Neural cell (in vitro differentiated cells): ENCODE results near the gene PFDN2. TPM values are rescaled to one million over a fixed set of nuclear protein-coding genes. Genes with fewer than 3 reads are reported as not detected.

ENCODE experiments used
- H2AFZ ChIP-seq: fragments of 200-600, 300-800 bp; sonication (generic), shearing (Covaris generic); 2 replicates; pipeline ENCODE4 v1.6.0; 2014; ENCODE audit warnings: low read depth, mild to moderate bottlenecking, antibody characterized with exemption, low read length, moderate library complexity
- H3F3A ChIP-seq: fragments of 200-600 bp; shearing (Covaris generic); 2 replicates; pipeline ENCODE4 v1.6.1; 2016; ENCODE audit warnings: mild to moderate bottlenecking, moderate library complexity, mixed read lengths, antibody characterized with exemption, low read length; ENCODE audit not compliant: insufficient read depth, poor library complexity, severe bottlenecking
- H3K27ac ChIP-seq: fragments of 200-600, 300-800 bp; sonication (generic), shearing (Covaris generic); 2 replicates; pipeline ENCODE4 v1.5.1; 2014; ENCODE audit warnings: mild to moderate bottlenecking, low read length, moderate library complexity
- H3K27me3 ChIP-seq: fragments of 300-800, 200-600 bp; sonication (generic), shearing (Covaris generic); 2 replicates; pipeline ENCODE4 v1.6.0; 2014; ENCODE audit warnings: mild to moderate bottlenecking, low read depth, low read length, moderate library complexity; ENCODE audit not compliant: insufficient read depth
- H3K36me3 ChIP-seq: fragments of 300-800, 200-600 bp; sonication (generic), shearing (Covaris generic); 2 replicates; pipeline ENCODE4 v1.5.1; 2014; ENCODE audit warnings: mild to moderate bottlenecking, antibody characterized with exemption, low read length, moderate library complexity; ENCODE audit not compliant: insufficient read depth
- H3K4me2 ChIP-seq: fragments of 300-800, 200-600 bp; sonication (generic), shearing (Covaris generic); 2 replicates; pipeline ENCODE4 v1.6.0; 2014; ENCODE audit warnings: mild to moderate bottlenecking, low read length
- H3K4me3 ChIP-seq: fragments of 300-800, 200-600 bp; sonication (generic), shearing (Covaris generic); 2 replicates; pipeline ENCODE4 v1.5.1; 2014; ENCODE audit warnings: mild to moderate bottlenecking, low read length, moderate library complexity
- H3K79me2 ChIP-seq: fragments of 200-600 bp; shearing (Covaris generic); replicated peaks from 2 replicates; pipeline ENCODE4 v1.6.0; 2014; ENCODE audit warnings: mild to moderate bottlenecking, low read length, moderate library complexity; ENCODE audit not compliant: insufficient read depth
- H3K9ac ChIP-seq: fragments of 300-800, 200-600 bp; sonication (generic), shearing (Covaris generic); 2 replicates; pipeline ENCODE4 v1.6.1; 2016; ENCODE audit warnings: mild to moderate bottlenecking, low read length, mixed read lengths
- H3K9me2 ChIP-seq: fragments of 200-600 bp; shearing (Covaris generic); 2 replicates; pipeline ENCODE4 v1.6.1; 2016; ENCODE audit warnings: mild to moderate bottlenecking, low read length, mixed read lengths; ENCODE audit not compliant: insufficient read depth
- H3K9me3 ChIP-seq: fragments of 200-600, 300-800 bp; sonication (generic), shearing (Covaris generic); 2 replicates; pipeline ENCODE4 v1.6.1; 2016; ENCODE audit warnings: mild to moderate bottlenecking, mixed run types, low read length, moderate library complexity, mixed read lengths
- H4K20me1 ChIP-seq: fragments of 200-600 bp; shearing (Covaris generic); 2 replicates; pipeline ENCODE4 v1.6.1; 2016; ENCODE audit warnings: mild to moderate bottlenecking, mixed run types; ENCODE audit not compliant: insufficient read depth
- EZH2 ChIP-seq: fragments of 200-600, 300-800 bp; shearing (Covaris generic), sonication (generic); IDR thresholded peaks from 2 replicates; pipeline ENCODE4 v1.6.1; 2014; ENCODE audit warnings: antibody characterized with exemption, low read length, borderline replicate concordance, mild to moderate bottlenecking; ENCODE audit not compliant: insufficient read depth, poor library complexity, severe bottlenecking
- MXI1 ChIP-seq: fragments of 450-650 bp; conservative IDR thresholded peaks from 2 replicates; pipeline ENCODE4 v1.6.1; 2014; ENCODE audit warnings: antibody characterized with exemption, mild to moderate bottlenecking; ENCODE audit not compliant: poor library complexity, severe bottlenecking
- POLR2AphosphoS5 ChIP-seq: IDR thresholded peaks from 2 replicates; pipeline ENCODE4 v1.6.1; 2012
- RAD21 ChIP-seq: fragments of 450-650 bp; conservative IDR thresholded peaks from 2 replicates; pipeline ENCODE4 v1.6.1; 2014; ENCODE audit warnings: antibody characterized with exemption, mild to moderate bottlenecking, moderate library complexity
- TAF1 ChIP-seq: IDR thresholded peaks from 2 replicates; pipeline ENCODE4 v1.6.1; 2012; ENCODE audit warnings: low read depth
- polyA plus RNA-seq: library from polyadenylated mRNA; depleted of rRNA; stranded (reverse); fragments of >200 nt; gene quantifications from 2 replicates; pipeline ENCODE4 v1.2.3, GENCODE V29; 2014
- TF ChIP-seq, protein P1 (sequence below): IDR thresholded peaks from 2 replicates; pipeline ENCODE4 v1.6.1; 2012; ENCODE audit warnings: borderline replicate concordance
- TF ChIP-seq, protein P2 (sequence below): fragments of 450-650 bp; IDR thresholded peaks from 2 replicates; pipeline ENCODE4 v1.5.1; 2014; ENCODE audit warnings: antibody characterized with exemption, mild to moderate bottlenecking, moderate library complexity; ENCODE audit not compliant: poor library complexity, severe bottlenecking

Gene PFDN2
- polyA plus RNA-seq, 1 donor from 2014 or later, result 193 TPM

DNA sequence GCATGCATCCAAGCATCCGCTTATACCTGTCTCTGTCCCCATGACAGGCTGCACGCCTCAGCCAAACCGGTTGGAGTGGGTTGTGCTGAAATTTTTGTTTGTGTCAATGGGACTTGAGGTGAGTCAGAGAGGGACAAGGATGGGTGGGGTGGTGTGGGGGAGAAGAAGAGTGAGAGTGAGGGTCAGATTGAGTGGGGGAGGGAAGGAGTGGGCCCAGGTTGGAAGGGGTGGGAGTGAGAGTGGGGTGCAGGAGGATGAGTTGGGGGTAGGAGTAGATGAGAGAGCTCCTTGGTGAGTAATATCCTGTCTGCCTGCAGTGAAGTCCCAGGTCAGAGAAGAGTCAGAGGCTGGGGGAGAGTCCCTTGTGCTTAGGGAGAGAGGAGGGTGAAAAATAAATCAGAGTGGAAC is 25.2 kb downstream of the PFDN2 start:
- no peaks in the 10 kb centered on the region for H3K27me3 ChIP-seq
- no peak overlapping the region for H3K9ac ChIP-seq
- H3K4me2 ChIP-seq, result no peak overlapping the region
- no peak overlapping the region for H3K4me3 ChIP-seq
- H4K20me1 ChIP-seq, result no peaks in the 10 kb centered on the region
- no peaks in the 10 kb centered on the region for H3K9me2 ChIP-seq
- no peak for TF ChIP-seq RAD21
- TF ChIP-seq, protein P1, sequence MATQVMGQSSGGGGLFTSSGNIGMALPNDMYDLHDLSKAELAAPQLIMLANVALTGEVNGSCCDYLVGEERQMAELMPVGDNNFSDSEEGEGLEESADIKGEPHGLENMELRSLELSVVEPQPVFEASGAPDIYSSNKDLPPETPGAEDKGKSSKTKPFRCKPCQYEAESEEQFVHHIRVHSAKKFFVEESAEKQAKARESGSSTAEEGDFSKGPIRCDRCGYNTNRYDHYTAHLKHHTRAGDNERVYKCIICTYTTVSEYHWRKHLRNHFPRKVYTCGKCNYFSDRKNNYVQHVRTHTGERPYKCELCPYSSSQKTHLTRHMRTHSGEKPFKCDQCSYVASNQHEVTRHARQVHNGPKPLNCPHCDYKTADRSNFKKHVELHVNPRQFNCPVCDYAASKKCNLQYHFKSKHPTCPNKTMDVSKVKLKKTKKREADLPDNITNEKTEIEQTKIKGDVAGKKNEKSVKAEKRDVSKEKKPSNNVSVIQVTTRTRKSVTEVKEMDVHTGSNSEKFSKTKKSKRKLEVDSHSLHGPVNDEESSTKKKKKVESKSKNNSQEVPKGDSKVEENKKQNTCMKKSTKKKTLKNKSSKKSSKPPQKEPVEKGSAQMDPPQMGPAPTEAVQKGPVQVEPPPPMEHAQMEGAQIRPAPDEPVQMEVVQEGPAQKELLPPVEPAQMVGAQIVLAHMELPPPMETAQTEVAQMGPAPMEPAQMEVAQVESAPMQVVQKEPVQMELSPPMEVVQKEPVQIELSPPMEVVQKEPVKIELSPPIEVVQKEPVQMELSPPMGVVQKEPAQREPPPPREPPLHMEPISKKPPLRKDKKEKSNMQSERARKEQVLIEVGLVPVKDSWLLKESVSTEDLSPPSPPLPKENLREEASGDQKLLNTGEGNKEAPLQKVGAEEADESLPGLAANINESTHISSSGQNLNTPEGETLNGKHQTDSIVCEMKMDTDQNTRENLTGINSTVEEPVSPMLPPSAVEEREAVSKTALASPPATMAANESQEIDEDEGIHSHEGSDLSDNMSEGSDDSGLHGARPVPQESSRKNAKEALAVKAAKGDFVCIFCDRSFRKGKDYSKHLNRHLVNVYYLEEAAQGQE, result no peak
- H3K36me3 ChIP-seq, result no peaks in the 10 kb centered on the region
- no peak overlapping the region for H3K27ac ChIP-seq
- no peak overlapping the region for H2AFZ ChIP-seq
- no peaks in the 10 kb centered on the region for H3K9me3 ChIP-seq
- H3F3A ChIP-seq, result no peaks in the 10 kb centered on the region
- H3K79me2 ChIP-seq, result no peaks in the 10 kb centered on the region

DNA sequence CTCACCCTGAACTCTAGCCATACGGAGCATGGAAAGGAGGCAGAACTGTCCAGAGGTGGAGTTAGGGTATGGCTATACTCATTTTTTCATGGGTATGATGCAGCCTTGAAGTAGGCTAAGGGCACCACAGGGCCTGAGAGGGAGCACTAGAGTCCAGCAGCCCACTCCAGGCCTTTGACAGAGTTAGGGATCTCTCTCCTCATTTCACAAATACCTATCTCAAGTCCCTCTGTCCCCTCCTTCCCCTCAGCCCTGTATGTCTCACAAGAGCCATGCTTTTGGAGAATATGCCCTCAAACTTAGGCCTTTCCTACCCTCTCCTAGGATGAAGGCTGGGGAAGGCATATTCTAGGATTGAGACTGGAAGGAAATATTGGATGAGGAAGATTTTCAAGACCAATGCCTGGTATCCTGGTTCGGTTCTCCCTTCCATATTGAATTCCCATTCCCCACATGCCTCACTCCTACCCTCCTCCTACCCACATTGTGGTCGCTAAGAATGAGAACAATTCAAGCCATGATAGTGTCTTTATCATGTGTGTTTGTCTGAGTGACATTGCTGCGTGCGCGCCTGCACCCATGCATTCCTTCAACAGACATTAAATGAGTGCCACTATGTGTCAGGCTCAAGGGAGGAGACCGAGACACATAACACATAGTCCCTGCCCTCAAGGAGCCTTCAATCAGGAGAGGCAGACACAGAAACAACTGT is 25.9 kb downstream of the PFDN2 start:
- H3K9me2 ChIP-seq, result no peaks in the 10 kb centered on the region

DNA sequence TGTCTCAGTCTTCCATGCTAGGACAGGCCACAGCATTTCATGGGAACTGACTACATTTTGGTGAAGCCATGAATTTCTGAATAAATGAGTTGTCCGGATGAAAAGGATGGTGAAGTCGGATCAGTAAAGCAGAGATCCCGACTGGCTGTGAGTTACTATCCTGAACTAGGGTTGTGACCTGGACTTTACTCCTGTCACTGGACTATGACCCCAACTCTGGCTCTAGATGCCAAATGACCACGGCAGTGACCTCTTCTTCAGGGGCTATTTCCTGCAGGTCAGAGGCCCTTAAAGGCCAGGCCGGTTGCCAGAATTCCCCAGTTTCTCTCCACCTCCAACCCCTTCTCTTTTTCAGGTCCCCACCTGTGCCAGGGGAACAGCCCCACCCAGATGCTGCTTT is 26.7 kb downstream of the PFDN2 start:
- no peaks in the 10 kb centered on the region for H3F3A ChIP-seq
- H3K79me2 ChIP-seq, result no peaks in the 10 kb centered on the region
- H3K4me3 ChIP-seq, result no peak overlapping the region
- no peaks in the 10 kb centered on the region for H3K27me3 ChIP-seq
- H4K20me1 ChIP-seq, result no peaks in the 10 kb centered on the region
- H3K36me3 ChIP-seq, result no peaks in the 10 kb centered on the region
- H2AFZ ChIP-seq, result no peak overlapping the region
- no peak for TF ChIP-seq MXI1
- TF ChIP-seq RAD21, result no peak
- TF ChIP-seq, protein P2, sequence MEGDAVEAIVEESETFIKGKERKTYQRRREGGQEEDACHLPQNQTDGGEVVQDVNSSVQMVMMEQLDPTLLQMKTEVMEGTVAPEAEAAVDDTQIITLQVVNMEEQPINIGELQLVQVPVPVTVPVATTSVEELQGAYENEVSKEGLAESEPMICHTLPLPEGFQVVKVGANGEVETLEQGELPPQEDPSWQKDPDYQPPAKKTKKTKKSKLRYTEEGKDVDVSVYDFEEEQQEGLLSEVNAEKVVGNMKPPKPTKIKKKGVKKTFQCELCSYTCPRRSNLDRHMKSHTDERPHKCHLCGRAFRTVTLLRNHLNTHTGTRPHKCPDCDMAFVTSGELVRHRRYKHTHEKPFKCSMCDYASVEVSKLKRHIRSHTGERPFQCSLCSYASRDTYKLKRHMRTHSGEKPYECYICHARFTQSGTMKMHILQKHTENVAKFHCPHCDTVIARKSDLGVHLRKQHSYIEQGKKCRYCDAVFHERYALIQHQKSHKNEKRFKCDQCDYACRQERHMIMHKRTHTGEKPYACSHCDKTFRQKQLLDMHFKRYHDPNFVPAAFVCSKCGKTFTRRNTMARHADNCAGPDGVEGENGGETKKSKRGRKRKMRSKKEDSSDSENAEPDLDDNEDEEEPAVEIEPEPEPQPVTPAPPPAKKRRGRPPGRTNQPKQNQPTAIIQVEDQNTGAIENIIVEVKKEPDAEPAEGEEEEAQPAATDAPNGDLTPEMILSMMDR, result no peak
- TF ChIP-seq POLR2AphosphoS5, result no peak
- no peak for TF ChIP-seq TAF1
- no peak for TF ChIP-seq EZH2
- no peak overlapping the region for H3K27ac ChIP-seq
- H3K9me2 ChIP-seq, result no peaks in the 10 kb centered on the region
- H3K9me3 ChIP-seq, result no peaks in the 10 kb centered on the region
- H3K9ac ChIP-seq, result no peak overlapping the region
- H3K4me2 ChIP-seq, result no peak overlapping the region

More for the DNA sequence above, 25.9 kb downstream of the PFDN2 start:
- no peaks in the 10 kb centered on the region for H3K79me2 ChIP-seq
- no peaks in the 10 kb centered on the region for H4K20me1 ChIP-seq
- H3K9me3 ChIP-seq, result no peaks in the 10 kb centered on the region
- H3F3A ChIP-seq, result no peaks in the 10 kb centered on the region
- H2AFZ ChIP-seq, result no peak overlapping the region
- no peak overlapping the region for H3K4me2 ChIP-seq
- no peak overlapping the region for H3K27ac ChIP-seq
- TF ChIP-seq POLR2AphosphoS5, result no peak
- no peak overlapping the region for H3K9ac ChIP-seq
- no peak overlapping the region for H3K4me3 ChIP-seq
- H3K36me3 ChIP-seq, result no peaks in the 10 kb centered on the region
- H3K27me3 ChIP-seq, result no peaks in the 10 kb centered on the region
